Measurements from ENCODE around the gene GRIN1. TPM values are rescaled to one million over a fixed set of nuclear protein-coding genes. Genes with fewer than 3 reads are reported as not detected.

Gene GRIN1
- total RNA-seq, 1 donor from 2014 or later, result 0.07 TPM

DNA sequence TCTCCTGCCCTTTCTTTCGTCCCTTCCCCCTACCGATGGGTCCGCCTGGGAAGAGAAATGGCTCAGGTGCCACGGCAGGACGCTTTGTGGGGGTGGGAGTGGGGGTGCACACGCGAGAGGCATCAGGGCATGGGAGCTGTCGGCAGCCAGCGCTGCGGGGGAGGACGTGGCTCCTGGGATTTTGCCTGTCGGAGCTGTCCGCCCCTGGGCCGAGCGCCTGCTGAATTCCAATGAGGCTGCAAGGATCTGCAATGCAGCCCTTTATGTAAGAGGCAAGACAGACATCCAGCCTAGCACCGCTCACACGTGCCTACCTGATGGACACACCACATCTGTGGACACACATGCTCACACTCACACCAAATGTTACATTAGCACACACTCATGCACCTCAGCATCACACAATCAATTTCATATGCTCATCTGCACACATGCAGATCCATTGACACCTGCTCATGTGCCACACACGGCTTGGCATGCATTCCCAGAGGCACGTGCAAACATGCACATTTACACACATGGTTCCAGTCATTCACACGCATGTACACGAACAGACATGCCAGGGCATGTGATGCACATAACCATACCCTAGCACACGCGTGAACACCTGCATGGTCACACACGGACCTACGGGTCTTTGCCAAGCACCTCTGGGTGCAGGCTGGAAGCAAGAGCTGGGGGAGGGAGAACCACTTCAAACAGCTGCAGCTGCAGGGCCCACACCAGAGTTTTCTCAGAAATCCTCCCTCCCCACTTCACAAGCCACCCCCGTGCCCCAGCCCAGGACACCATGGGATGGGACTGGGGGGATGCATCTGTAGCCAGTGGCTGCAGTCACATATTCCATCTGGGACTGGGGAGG, 1.4 kb downstream of the GRIN1 start:
- Mint-ChIP-seq H3K4me1 (ENCODE audit: low read depth) (no peaks in the 10 kb centered on the region), H3K9me3 (no peaks in the 10 kb centered on the region), H3K27ac (no peak overlapping the region), H3K36me3 (ENCODE audit: low read depth) (no peaks in the 10 kb centered on the region), H3K27me3 (ENCODE audit: low read depth) (peaks cover 41% of the 10 kb centered on the region), H3K4me3 (ENCODE audit: low read depth) (no peak overlapping the region)
- intact Hi-C loops (cut with micrococcal nuclease), result no loop called here
- no peak for DNase-seq (ENCODE audit: low spot score)

GRCh38 chr9:137141050-137141810, 2.3 kb downstream of the GRIN1 start:
- Mint-ChIP-seq H3K9me3 (no peaks in the 10 kb centered on the region), H3K4me1 (ENCODE audit: low read depth) (no peaks in the 10 kb centered on the region), H3K36me3 (ENCODE audit: low read depth) (no peaks in the 10 kb centered on the region), H3K27me3 (ENCODE audit: low read depth) (peaks cover 36% of the 10 kb centered on the region), H3K27ac (no peak overlapping the region), H3K4me3 (ENCODE audit: low read depth) (no peak overlapping the region)
- intact Hi-C loops (cut with micrococcal nuclease), result no loop called here
- DNase-seq (ENCODE audit: low spot score), result no peak

GRCh38 chr9:137141976-137142936, 3.3 kb downstream of the GRIN1 start:
- Mint-ChIP-seq H3K9me3 (no peaks in the 10 kb centered on the region), H3K27me3 (ENCODE audit: low read depth) (peaks cover 30% of the 10 kb centered on the region), H3K4me1 (ENCODE audit: low read depth) (no peaks in the 10 kb centered on the region), H3K27ac (no peak overlapping the region), H3K36me3 (ENCODE audit: low read depth) (no peaks in the 10 kb centered on the region), H3K4me3 (ENCODE audit: low read depth) (no peak overlapping the region)
- intact Hi-C loops (cut with micrococcal nuclease), result no loop called here
- DNase-seq (ENCODE audit: low spot score), result no peak

DNA sequence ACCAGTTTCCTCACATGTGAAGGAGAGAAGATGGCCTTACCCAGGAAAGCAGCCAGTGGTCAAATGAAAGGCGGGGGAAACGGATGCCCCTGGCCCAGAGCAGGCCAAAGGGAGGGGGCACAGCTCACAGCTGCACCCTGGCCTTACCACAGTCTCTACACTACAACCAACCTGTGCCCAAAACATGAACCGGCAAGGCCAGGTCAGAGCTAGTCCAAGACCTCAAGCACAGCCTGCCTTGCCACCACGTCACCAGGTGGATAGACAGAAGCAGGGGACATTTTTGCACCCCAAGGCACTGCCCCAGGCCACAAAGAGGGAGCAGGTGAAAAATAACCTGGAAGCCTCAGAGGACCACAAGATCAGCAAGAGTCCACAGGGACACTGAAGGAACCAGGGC, 4.5 kb downstream of the GRIN1 start:
- Mint-ChIP-seq H3K27ac (no peak overlapping the region), H3K4me3 (ENCODE audit: low read depth) (no peak overlapping the region)
- intact Hi-C loops (cut with micrococcal nuclease), result no loop called here

GRCh38 chr9:137145731-137146526, 7.0 kb downstream of the GRIN1 start:
- no peak for DNase-seq (ENCODE audit: low spot score)
- Mint-ChIP-seq H3K27me3 (ENCODE audit: low read depth) (peaks cover 6% of the 10 kb centered on the region), H3K9me3 (no peaks in the 10 kb centered on the region), H3K27ac (no peak overlapping the region), H3K4me1 (ENCODE audit: low read depth) (peaks cover under 1% of the 10 kb centered on the region), H3K36me3 (ENCODE audit: low read depth) (no peaks in the 10 kb centered on the region), H3K4me3 (ENCODE audit: low read depth) (no peak overlapping the region)
- intact Hi-C loops (cut with micrococcal nuclease), result no loop called here

More for the DNA sequence above, 4.5 kb downstream of the GRIN1 start:
- H3K9me3 Mint-ChIP-seq, result no peaks in the 10 kb centered on the region
- no peak for DNase-seq (ENCODE audit: low spot score)
- H3K36me3 Mint-ChIP-seq (ENCODE audit: low read depth), result no peaks in the 10 kb centered on the region
- no peaks in the 10 kb centered on the region for H3K4me1 Mint-ChIP-seq (ENCODE audit: low read depth)
- H3K27me3 Mint-ChIP-seq (ENCODE audit: low read depth), result peaks cover 22% of the 10 kb centered on the region

DNA sequence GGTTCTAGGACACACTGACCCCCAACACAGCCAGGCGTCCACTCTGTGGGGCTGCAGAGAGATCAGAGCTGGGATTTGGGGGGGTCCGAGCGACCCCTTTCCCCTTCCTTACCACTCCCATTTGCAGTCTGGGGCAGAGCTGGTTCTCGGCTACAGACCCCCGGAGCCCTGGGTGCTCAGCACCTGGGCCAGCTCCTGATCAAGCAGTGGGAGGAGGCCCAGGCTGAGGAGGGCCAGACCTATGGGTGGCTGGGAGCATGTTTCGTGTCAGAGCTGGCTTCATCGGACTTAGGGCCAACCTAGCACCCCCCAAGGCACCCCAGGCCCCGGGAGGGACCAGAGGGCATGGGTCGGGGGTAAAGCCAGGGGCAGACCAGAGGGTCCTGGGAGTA, 7.6 kb downstream of the GRIN1 start:
- Mint-ChIP-seq H3K36me3 (ENCODE audit: low read depth) (no peaks in the 10 kb centered on the region), H3K4me1 (ENCODE audit: low read depth) (peaks cover 4% of the 10 kb centered on the region), H3K9me3 (no peaks in the 10 kb centered on the region), H3K4me3 (ENCODE audit: low read depth) (no peak overlapping the region), H3K27me3 (ENCODE audit: low read depth) (peaks cover 6% of the 10 kb centered on the region), H3K27ac (no peak overlapping the region)
- DNase-seq (ENCODE audit: low spot score), result no peak
- intact Hi-C loops (cut with micrococcal nuclease), result no loop called here

GRCh38 chr9:137147091-137147792, 8.3 kb downstream of the GRIN1 start:
- Mint-ChIP-seq H3K4me1 (ENCODE audit: low read depth) (peaks cover 4% of the 10 kb centered on the region), H3K27me3 (ENCODE audit: low read depth) (peaks cover 4% of the 10 kb centered on the region), H3K36me3 (ENCODE audit: low read depth) (no peaks in the 10 kb centered on the region), H3K27ac (no peak overlapping the region), H3K4me3 (ENCODE audit: low read depth) (no peak overlapping the region), H3K9me3 (no peaks in the 10 kb centered on the region)
- no peak for DNase-seq (ENCODE audit: low spot score)
- intact Hi-C loops (cut with micrococcal nuclease), result no loop called here

GRCh38 chr9:137147793-137148160, 8.8 kb downstream of the GRIN1 start:
- Mint-ChIP-seq H3K9me3 (no peaks in the 10 kb centered on the region), H3K36me3 (ENCODE audit: low read depth) (no peaks in the 10 kb centered on the region), H3K27me3 (ENCODE audit: low read depth) (peaks cover 2% of the 10 kb centered on the region), H3K27ac (no peak overlapping the region), H3K4me1 (ENCODE audit: low read depth) (peaks cover 4% of the 10 kb centered on the region), H3K4me3 (ENCODE audit: low read depth) (no peak overlapping the region)
- intact Hi-C loops (cut with micrococcal nuclease), result no loop called here
- DNase-seq (ENCODE audit: low spot score), result no peak

- H3K27ac Mint-ChIP-seq, result no peak overlapping the region
- H3K4me3 Mint-ChIP-seq (ENCODE audit: low read depth), result no peak overlapping the region
Observed at GRCh38 chr9:137148242-137148641, 9.3 kb downstream of the GRIN1 start.

GRCh38 chr9:137148661-137149060, 9.7 kb downstream of the GRIN1 start:
- no peaks in the 10 kb centered on the region for H3K36me3 Mint-ChIP-seq (ENCODE audit: low read depth)

More at GRCh38 chr9:137148242-137148641, 9.3 kb downstream of the GRIN1 start:
- DNase-seq (ENCODE audit: low spot score), result no peak
- intact Hi-C loops (cut with micrococcal nuclease), result no loop called here
- Mint-ChIP-seq H3K9me3 (no peaks in the 10 kb centered on the region), H3K4me1 (ENCODE audit: low read depth) (peaks cover 4% of the 10 kb centered on the region), H3K27me3 (ENCODE audit: low read depth) (peaks cover 2% of the 10 kb centered on the region), H3K36me3 (ENCODE audit: low read depth) (no peaks in the 10 kb centered on the region)

DNA sequence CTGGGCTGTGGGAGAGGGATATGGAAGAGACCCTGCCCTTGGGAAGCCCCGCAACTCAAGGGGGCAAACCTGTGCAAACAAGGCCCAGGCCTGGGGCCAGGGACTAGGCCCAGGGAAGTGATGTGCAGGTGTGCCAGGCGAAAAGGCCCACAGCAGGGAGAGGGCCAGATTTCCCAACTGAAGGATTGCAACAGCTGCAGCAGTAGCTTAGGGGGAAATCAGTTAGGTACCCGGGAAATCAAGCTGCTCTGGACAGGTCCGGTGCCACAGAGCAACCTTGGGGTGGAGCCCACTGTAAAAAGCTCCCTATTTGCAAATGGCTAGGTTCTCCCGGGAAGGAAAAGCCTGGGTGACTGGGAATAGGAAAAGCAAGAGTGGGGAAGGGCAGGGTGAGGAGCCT, 10.4 kb downstream of the GRIN1 start:
- Mint-ChIP-seq H3K9me3 (no peaks in the 10 kb centered on the region), H3K27me3 (ENCODE audit: low read depth) (peaks cover 2% of the 10 kb centered on the region), H3K4me3 (ENCODE audit: low read depth) (no peak overlapping the region), H3K27ac (no peak overlapping the region), H3K4me1 (ENCODE audit: low read depth) (peaks cover 4% of the 10 kb centered on the region), H3K36me3 (ENCODE audit: low read depth) (no peaks in the 10 kb centered on the region)
- intact Hi-C loops (cut with micrococcal nuclease), result no loop called here
- no peak for DNase-seq (ENCODE audit: low spot score)

More at GRCh38 chr9:137148661-137149060, 9.7 kb downstream of the GRIN1 start:
- H3K9me3 Mint-ChIP-seq, result no peaks in the 10 kb centered on the region
- intact Hi-C loops (cut with micrococcal nuclease), result no loop called here
- no peak for DNase-seq (ENCODE audit: low spot score)
- peaks cover 4% of the 10 kb centered on the region for H3K4me1 Mint-ChIP-seq (ENCODE audit: low read depth)
- no peak overlapping the region for H3K27ac Mint-ChIP-seq
- no peak overlapping the region for H3K4me3 Mint-ChIP-seq (ENCODE audit: low read depth)
- peaks cover 2% of the 10 kb centered on the region for H3K27me3 Mint-ChIP-seq (ENCODE audit: low read depth)
